OCI-M2 (cell line): ENCODE results near the gene GPR32.
"Not testable (repeated sequence)": the region's sequence is repeated elsewhere in the genome, so short reads cannot be mapped to it uniquely, and the experiment has no call there.

ENCODE experiments used
- DNase-seq: peaks from one replicate; lab custom pipeline; 2025; ENCODE audit not compliant: unreplicated experiment; lab: John Stamatoyannopoulos, UW

The GPR32 gene

DNA sequence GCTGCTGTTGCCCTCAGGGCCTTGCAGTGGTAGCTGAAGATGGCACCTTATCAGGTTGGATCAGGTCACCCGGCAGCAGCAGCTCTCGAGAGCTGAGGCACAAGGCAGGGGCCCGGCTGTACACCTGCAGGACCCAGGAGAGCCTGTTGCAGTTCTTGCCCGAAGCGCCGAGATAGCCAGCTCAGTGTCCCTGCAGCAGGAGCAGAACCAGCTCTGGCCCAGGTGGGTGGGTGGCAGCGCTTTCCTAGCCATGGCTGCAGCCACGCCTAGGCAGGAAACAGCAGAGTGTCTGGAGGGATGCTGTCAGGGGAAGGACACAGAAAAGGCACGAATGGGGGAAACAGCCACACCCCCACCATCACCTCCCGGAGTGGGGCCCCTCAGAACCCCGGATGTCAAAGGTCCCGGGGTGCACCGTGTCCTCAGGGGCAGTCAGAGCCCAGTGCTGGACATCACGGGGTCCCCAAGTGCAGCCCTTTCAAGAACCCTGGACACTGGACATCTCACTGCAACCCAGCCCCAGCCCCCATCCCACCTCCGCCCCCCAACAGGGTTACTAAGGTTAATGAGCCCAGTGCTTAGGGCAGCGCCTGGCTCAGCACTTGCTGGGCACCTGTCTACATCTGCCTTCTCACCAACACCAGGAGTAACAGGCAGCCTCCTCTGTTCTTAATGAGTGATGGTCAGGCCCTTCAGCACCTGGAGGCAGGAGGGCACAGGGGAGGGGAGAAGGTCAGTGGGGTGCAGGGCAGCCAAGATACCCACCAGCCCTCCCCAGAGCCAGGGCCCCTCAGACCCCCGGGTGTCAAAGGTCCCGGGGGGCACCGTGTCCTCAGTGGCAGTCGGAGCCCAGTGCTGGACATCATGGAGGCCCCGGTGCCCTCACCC lies 28.6 kb downstream of the GPR32 start:
- DNase-seq: no peak

DNA sequence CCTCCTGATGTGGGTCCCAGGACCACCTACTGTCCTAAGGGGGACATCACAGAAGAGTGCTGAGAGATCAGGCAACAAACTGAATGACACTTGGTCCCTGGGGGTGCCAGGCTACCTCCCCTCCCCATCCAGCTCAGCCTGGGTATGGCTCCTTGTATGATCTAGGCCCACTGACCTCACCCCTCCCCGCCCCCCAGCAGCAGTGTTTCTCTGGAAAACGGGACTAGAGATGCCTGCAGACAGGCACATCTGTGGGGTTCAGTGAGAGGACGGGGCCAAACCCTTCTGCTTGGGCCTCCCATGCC lies 29.2 kb downstream of the GPR32 start:
- DNase-seq: no peak

DNA sequence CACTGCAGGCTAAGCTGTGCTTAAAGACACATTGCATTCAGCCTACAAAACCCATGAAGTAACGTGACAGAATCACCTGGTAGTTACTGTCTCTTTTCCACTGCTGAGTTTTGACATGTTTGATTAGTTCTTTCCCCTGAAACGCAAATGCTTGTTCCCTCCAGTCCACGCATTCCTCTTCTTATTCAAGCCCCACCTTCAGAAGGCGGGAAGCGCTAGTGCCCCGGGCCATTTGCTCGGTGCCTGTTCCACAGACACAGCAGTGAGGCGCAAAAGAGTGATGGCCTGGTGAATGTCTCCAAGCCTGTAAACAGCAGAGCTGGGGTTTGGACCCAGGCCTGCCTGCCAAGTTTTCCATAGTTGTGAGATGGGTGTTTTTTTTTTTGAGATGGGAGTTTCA lies 30.8 kb downstream of the GPR32 start:
- no peak for DNase-seq

DNA sequence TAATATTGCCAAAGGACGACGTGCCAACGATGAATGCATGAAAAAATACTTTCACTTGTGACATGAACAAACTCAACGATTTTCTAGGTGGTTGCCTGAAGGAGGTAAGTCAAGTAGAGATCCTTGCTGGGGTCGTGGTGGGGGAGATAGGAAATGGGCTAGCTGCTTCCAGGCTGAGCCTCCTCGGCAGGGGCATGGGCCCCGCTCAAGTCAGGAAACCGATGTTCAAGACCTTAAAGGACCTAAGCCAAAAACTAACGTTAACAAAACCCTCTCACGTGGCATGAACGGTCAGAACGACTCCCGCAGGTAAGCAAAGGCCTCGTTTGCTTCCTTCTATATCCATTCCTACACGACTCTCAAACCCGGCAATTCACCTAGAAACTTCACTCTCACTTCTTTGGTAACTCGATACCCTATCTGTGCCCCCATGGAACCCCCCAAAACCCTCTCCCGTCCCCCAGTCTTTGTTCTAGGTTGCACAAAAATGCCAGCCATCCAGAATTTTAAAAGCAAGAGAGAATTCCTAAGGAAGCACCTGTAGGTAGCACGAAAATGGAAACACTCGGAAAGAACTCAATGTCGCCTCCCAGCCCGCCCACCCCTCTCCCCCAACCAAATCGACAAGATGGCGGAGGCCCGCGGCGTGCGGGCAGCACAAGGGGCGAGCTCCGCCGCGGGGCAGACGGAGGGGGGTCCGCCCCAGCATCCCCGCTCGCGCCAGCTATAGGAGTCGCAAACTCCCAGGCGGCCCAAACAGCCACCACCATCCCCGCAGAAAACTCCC lies 33.6 kb downstream of the GPR32 start:
- no peak for DNase-seq

DNA sequence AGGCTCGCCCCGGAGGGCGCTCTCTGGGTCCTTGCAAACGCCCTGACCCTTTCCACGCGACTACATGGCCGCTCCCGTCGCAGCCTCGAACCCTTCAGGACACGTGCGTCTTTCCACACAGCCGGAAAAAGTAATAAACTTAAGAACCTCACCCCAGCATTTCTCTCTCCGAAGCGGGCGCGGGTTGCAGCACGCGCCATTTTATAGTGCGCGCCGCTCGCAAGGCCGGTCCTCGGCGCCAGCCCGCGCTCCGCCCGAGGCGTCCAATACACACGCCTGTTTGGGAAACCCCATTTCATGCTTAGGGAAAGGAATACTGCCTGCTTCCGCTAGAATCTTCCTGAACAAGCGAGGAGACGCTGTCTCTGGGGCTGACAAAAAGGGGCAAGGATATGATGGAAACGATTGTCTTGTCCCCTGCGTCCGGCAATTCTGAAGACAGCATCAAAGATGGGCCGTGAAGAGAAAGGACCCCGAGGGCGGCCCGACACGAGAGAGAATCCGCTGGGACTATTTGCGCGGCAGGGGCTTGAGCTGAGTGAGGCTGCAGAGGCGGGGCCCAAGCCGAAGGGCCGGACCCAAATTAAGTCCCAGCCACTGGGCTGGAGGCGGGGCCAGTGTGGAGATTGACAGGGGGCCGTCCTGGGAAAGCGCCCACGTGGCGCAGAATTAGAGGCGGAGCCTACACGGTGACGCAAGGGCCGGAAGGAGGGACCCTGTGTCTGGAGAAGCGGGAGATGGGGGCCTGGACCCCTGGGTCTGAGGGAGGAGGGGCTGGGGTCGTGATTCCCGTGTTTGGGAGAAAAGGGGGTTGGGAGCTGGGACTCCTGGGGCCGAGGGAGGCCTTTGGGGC lies 34.4 kb downstream of the GPR32 start:
- peak; percentile 87 for DNase-seq

DNA sequence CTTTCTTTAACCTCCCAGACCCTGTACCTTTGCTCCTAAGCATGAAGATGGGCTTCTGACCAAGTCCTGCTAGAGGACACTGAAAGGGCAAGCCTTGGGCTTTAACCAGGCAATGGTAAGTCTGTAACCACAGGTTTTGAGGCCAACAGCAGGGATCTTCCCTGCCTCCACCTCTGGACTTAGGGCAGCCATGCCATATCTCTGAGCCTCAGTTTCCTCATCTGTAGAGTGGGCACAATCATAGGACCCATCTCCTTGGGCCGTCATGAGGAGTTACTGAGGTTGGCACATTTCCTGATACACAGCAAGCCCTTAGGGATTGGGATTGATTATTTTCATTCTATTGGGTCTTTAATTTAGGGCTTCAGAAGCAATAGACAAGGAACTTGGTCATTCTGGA lies 38.6 kb downstream of the GPR32 start:
- DNase-seq: no peak

DNA sequence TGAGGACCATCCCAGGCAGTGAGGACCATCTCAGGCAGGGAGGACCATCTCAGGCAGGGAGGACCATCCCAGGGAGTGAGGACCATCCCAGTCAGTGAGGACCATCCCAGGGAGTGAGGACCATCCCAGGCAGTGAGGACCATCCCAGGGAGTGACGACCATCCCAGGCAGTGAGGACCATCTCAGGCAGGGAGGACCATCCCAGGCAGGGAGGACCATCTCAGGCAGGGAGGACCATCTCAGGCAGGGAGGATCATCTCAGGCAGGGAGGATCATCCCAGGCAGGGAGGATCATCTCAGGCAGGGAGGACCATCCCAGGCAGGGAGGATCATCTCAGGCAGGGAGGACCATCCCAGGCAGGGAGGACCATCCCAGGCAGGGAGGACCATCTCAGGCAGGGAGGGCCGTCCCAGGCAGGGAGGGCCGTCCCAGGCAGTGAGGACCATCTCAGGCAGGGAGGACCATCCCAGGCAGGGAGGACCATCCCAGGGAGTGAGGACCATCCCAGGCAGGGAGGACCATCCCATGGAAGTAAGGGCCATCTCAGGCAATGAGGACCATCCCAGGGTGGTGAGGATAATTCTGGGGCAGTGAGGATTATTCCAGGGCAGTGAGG lies 41.5 kb downstream of the GPR32 start:
- not testable (repeated sequence) for DNase-seq

DNA sequence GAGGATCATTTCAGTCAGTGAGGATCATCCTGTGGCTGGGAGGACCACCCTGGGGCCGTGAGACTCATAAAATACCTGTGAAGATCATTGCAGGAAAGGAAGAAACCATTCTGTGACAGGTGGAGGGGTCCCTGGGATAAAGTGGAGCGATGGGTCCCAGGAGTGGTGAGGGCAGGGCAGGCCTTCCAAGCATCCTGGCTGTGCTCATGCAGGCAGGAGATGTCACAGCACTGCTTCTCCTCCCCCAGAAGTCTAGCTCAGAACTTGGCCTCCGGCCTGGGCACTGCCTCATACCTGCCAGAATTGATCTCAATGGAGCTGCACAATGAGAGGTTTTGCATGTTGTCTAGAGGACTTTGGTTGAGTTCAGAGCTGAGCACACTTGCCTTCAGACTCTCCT lies 42.2 kb downstream of the GPR32 start:
- DNase-seq: no peak

DNA sequence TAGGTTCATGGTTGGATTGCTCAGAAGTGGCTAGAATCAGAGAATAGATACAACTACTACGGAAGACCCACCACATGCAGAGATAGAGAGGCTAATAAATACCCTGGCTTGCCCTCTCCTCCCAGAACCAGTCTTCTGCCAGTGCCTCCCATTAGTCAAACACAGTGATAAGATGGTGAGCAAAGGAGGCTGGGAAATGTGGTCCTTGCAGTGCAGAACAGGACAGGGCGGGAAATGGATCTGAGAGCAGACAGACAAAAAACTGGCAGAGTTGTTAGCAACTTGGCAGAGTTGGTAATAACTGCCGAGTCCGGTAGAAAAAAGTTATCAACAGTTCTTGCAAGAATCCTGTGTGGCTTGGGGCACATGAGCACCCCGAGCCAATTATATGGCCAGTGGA lies 44.6 kb downstream of the GPR32 start:
- DNase-seq: no peak

DNA sequence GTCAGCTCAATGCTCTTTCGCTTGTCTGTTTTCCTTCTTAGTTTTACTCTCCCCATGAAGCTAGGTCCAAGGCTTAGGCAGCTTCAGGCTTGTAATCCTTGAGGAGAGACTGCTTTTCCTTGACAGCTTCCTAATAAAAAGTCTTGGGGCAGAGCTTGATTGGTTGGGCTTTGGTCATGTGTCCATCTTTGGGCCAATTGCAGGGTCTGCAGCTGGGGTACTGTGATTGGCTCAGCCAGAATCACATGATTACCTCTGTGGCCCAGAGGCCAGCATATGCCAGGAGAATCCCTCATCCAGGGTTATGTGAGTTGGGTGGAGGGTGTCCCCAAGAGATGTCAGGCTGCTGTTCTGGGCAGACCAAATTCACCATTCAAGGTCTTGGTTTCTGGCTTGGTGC lies 45.2 kb downstream of the GPR32 start:
- no peak for DNase-seq

DNA sequence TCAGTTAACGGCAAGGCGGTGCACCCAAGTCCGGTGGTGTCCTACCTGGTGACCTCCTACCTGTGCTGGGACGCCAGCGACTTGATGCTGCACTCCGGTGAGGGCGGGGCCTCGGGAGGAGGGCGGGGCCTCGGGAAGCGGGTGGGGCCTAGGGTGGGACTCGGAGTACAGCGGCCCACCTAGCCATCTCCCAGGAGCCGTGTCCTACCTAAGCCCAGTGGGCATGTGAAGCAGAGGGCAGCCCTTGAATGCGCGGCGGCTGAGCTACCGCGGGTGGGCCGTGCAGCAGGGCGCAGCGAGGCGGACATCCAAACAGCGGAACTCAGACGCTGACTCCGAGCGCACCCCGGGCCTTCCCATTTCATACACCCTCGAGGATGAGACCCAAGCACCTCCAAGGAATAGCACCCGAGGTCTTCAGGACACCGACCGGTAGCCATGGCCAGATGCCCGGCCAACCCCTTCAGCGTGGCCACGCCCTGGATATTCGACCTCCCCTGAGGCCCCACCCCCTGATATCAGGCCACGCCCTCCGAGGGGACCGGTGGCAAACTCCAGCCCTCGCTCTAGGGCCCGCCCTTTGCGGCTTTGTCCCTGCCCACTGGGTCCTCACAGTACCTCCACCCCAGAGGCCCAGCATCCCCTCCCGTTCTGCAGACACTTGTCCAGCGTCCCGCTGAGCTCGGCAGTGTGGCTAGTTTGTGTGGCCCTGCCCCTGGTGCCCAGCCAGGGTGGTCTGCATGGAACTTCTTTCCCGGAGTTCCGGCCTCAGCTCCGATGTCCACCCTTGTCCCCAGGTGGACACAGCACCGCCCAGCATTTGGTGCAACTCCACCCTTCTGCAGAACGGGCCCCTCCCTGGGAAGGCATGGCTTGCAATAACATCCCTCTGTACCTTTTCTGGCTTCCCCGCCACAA lies 47.9 kb downstream of the GPR32 start:
- no peak for DNase-seq

DNA sequence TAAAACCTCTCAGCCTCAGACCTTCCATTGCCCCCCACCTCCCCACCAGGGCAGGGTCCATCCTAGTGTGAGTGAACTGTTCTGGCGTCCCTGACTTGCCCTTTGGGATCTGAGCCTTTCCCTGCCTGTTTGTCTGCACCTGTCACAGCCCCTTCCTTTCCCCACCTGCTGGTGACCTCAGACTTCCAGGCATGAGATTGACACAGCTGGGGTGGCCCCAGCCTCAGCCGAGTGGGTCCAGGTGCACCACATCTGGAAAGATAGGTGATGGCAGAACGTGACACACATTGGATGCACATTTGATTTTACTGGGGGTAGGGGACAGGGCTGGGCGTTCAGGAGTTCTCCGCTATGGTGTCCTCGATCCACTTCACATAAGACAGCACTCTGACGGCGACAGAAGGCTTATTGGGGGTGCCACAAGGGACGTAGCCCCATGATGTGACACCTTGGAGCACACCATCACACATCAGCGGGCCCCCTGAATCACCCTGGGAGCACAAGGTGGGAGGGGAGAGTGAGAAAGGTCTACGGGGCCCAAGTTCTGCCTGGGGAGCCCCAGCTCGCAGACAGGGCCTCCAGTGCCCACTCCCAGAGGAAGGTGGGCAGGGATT lies 48.7 kb downstream of the GPR32 start:
- DNase-seq: no peak

DNA sequence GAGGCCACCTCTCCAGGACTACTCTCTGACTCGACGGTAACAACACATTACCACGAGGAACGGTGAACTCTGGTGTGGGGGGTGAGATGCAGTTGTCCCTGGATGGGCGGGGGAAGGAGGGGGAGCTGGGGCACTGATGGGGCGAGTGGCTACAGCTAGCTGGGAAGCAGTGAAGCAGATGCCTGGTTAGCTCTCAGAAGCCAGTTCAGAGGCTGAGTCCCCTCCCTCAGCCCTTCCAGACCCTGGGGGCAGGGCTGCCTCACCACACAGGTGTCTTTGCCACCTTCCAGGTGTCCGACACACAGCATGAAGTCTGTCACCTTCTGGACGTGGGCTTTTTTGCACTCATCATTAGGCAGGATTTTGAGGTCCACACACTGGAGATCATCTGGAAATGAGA lies 49.4 kb downstream of the GPR32 start:
- no peak for DNase-seq

DNA sequence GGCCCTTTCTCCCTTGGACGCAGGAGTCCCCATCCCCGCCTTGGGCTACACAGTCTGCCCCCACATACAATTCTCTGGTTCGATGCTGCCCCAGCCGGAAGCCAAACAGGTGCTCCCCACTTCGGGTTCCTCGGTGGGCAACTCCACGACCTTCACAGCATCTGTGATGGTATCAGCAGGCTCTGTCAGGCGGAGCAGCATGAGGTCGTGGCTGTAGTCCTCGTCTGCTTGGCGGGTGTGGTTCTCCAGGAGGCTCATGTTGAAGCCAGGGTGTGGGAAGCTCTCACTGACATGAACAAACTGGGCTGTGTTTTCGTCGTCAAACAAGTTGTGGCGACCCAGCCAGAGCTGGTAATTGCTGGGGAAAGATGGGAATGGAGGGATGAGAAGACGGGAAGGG lies 49.8 kb downstream of the GPR32 start:
- no peak for DNase-seq

DNA sequence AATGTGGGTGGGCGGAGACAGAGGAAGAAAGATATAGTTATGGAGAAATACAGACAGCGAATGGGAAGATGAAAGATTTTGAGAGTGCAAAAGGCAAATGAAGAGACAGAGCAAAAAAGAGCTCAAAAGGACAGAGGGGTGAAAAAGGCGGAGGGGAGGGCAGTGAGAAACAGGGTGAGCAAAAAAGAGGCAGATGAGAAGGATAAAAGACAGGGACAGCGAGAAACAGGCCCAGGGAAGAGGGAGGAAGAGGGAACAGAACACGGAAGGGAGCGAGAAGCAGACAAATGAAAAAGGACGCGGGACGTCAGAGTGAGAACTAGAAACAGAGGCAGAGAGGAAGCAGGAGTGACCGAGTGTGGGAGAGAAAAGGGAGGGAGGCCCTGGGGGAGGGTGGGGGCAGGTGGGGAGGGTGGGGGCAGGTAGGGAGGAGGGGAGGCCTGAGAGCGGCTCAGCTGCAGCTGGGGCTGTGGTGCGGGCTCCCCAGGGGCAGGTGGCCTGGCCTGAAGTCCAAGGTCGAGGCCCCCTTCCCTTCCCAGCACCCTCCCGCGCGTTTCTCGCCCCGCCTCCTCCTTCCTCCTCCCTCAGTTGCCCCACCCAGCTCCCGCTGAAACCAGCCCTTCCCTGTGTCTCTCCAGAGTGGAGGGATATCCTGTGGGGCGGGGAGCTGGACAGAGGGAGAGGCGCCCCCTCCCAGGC lies 50.4 kb downstream of the GPR32 start:
- DNase-seq: no peak

DNA sequence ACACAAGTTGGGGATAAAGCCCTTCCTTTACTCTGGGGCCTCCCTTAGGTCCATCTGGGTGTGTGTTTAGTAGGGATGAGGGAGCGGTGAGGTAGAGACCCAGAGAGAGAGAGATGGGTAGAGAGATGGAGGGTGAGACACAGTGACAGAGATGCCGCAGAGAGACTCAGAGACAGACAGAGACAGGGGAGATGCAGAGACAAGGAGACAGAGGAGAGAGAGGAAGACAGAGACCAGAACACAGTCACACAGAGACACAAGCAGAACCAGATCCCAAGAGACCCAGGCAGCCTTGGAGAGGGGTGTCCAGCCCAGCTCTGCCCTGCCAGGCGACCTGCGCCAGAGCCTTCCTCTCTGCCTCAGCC lies 51.0 kb downstream of the GPR32 start:
- no peak for DNase-seq
